Measurements from ENCODE around the gene GPR34.
"Not testable (repeated sequence)": the region's sequence is repeated elsewhere in the genome, so short reads cannot be mapped to it uniquely, and the experiment has no call there.

Gene GPR34

GRCh38 chrX:41695426-41695825 lies 6.7 kb downstream of the GPR34 start:
- no peak for DNase-seq (ENCODE audit: low spot score)

DNA sequence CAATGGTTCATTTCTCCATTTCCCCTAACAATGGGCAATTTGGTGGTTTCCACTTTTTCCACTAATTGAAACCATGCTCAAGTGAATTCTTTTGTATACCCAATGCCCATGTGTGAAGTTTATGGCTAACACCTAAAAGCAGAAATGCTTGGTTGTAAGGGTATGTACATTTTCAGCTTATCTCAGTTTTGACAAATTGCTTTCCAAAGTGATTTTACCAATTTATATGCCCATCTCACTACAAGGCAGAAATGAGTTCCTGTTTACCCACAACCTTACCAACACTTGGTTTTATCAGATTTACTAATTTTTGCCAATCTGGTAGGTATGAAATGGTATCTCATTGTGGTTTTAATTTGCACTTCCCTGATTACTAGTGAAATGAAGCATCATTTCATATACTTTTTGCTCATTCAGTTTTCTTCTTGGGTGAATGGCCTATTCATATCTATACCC lies 14.8 kb downstream of the GPR34 start:
- DNase-seq (ENCODE audit: low spot score): no peak

GRCh38 chrX:41705042-41705441 lies 16.3 kb downstream of the GPR34 start:
- DNase-seq (ENCODE audit: low spot score): no peak

- DNase-seq (ENCODE audit: low spot score): no peak
Measured at GRCh38 chrX:41705680-41706374, 17.1 kb downstream of the GPR34 start.

GRCh38 chrX:41707218-41707617 lies 18.4 kb downstream of the GPR34 start:
- no peak for DNase-seq (ENCODE audit: low spot score)

GRCh38 chrX:41708486-41708885 lies 19.7 kb downstream of the GPR34 start:
- no peak for DNase-seq (ENCODE audit: low spot score)

DNA sequence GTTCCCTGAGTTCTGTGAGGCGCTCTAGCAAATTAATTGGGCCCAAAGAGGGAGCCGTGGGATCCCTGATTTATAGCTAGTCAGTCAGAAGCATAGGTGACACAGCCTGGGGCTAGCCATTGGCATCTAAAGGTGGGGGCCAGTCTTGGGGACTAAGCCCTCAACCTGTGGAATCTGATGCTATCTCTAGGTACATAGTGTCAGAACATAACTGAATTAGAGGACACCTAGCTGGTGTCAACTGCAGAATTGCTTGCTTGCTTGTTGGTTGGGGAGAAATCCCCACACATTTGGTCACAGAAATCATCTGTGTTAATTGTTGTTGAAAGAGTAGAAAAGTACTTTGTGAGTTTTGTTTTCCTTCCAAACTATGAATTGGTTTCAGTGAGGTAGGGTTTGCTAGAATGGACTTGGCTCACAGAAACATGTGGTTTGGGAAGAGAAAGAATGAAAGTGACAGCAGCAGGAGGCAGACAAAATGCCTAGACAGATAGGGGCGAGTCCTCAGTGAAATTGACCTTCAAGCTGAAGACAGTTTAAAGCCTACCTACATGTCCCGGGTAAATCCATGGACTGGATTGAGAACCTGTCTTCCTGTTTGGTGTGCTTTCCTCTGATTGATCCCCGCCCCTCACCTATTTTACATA lies 22.4 kb downstream of the GPR34 start:
- no peak for DNase-seq (ENCODE audit: low spot score)

GRCh38 chrX:41716222-41716621 lies 27.4 kb downstream of the GPR34 start:
- no peak for DNase-seq (ENCODE audit: low spot score)

GRCh38 chrX:41716767-41717473 lies 28.1 kb downstream of the GPR34 start:
- no peak for DNase-seq (ENCODE audit: low spot score)

DNA sequence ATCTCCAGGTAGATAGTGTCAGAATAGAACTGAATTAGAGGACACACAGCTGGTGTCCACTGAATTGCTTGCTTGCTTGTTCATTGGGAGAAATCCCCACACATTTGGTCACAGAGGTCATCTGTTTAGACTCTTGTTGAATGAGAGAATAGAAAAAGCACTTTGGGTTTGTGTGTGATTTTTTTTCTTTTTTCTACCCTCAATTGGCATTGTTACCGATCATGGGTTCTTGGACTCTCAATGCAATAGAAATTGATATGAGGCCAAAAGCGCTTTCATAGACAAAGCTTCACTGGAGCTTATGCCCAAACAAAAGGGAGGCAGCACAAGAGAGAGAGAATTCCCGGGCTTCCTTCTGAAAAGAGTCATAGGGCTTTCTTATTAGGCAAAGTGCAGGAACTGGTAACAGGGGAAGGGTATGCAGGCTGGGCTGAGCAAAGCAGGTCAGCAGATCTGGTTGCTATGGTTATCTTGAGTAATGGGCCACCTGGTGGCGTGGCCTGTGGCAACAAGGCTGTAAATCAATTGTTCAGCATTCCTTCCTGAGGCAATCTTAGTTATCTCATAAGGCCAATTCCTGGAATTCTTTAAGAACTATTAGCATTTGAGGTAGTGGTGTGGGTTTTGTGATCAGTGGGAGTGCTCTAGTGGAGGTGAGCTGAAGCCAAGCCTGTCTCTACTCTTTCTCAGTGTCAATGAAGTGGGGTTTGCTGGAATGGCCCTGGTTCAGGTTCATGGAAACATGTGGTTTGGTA lies 29.9 kb downstream of the GPR34 start:
- DNase-seq (ENCODE audit: low spot score): no peak

DNA sequence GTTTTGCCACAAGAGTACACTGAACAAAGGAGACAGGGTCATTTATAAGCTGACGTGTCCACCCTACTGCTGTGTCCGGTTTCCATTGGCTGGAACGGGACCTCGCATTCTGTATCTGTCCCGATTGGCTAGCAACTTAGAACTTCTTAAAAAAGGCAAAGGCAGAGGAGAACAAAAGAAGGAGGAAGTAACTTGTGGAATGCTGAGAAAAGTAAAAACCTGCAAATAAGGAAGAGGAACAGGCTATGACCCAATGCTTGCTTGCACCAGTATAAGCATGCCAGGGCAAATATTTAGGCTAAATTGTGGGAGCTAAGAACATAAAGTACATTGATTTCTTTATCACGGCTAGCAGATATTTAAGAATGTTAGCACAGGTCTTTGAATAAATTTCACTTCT lies 30.8 kb downstream of the GPR34 start:
- not testable (repeated sequence) for DNase-seq (ENCODE audit: low spot score)

- no peak for DNase-seq (ENCODE audit: low spot score)
Measured at GRCh38 chrX:41720125-41720779, 31.5 kb downstream of the GPR34 start.

GRCh38 chrX:41721590-41721989 lies 32.8 kb downstream of the GPR34 start:
- no peak for DNase-seq (ENCODE audit: low spot score)

GRCh38 chrX:41722214-41722613 lies 33.4 kb downstream of the GPR34 start:
- no peak for DNase-seq (ENCODE audit: low spot score)

GRCh38 chrX:41722816-41723618 lies 34.2 kb downstream of the GPR34 start:
- DNase-seq (ENCODE audit: low spot score): no peak

DNA sequence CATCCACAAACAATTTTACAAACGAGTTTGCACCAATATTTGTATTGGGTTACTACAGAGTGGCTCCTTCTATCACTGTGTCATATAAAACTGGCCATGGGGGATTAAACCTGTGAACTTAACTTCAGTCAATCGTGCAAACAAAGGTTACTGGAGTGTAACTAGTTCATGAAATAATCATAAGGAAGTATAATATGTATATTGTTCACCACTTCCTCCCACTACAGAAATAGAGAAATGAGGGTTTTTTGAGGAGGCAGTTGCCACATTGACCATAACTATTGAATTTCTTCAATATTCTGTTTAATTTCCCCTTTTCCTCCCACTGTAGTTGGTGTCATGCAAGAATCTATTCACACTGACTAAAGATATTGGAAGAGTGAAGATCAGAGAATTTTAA lies 35.1 kb downstream of the GPR34 start, which contains the start of gene GPR82:
Gene GPR82 (plus strand): TSS at position 356 of the 400 bp plus-strand sequence. CDS start 2,846 bp downstream, outside the sequence.
- DNase-seq (ENCODE audit: low spot score): no peak

- no peak for DNase-seq (ENCODE audit: low spot score)
Measured at GRCh38 chrX:41728125-41728524, 39.4 kb downstream of the GPR34 start.

DNA sequence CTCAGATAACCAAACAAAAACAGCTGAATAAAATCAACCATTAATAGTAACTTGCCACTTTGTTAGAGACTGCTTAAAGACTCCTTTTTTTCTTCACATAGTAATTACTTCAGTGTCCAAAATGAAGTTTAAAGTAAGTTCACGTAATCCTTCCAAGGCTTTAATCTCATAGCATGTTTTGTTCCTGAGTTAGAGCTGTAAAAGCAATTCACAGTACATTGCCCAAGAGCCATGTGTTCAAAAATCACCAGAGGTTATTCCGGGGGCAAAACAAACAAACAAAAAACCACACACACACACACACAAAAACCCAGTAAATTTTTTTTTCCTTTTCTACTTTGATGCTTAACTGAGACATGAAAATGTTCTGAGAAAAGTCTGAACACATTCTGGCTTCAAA lies 41.3 kb downstream of the GPR34 start:
- no peak for DNase-seq (ENCODE audit: low spot score)

- DNase-seq (ENCODE audit: low spot score): no peak
Measured at GRCh38 chrX:41732260-41732659, 43.5 kb downstream of the GPR34 start.

DNA sequence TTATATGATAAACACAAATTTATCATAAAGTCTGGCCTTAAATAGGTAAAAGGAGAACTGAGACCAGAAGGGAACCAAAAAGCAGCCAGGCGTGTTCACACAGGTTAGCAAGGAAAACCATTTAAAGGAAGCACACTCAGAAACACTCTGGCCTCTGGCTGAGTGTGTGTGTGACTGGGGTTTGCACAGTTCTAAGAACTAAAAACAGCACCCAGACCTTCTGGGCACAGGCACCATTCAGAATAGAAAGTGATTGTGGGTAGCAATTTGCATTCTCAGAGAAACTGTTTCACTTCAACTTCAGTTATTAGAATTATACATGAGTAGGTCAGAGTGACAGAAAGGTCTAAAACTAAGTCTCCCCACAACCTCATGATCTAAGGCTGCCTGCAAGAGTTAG lies 45.2 kb downstream of the GPR34 start:
- no peak for DNase-seq (ENCODE audit: low spot score)

GRCh38 chrX:41734530-41734929 lies 45.8 kb downstream of the GPR34 start:
- no peak for DNase-seq (ENCODE audit: low spot score)
